Measurements from ENCODE around the gene DAB2. TPM values are rescaled to one million over a fixed set of nuclear protein-coding genes. Genes with fewer than 3 reads are reported as not detected.

Gene DAB2
- polyA plus RNA-seq, 1 experiment: 206 TPM

- peaks cover under 1% of the 10 kb centered on the region for H3K27me3 ChIP-seq (ENCODE audit: control insufficient read depth, insufficient read depth, low read length)
- no peak overlapping the region for H3K27ac ChIP-seq (ENCODE audit: low read depth, low read length)
- H3K4me3 ChIP-seq (ENCODE audit: low read depth, low read length): no peak overlapping the region
- H3K9me3 ChIP-seq (ENCODE audit: control insufficient read depth, insufficient read depth, low read length): no peaks in the 10 kb centered on the region; the same call in 1 of the 2 replicates
- DNase-seq (ENCODE audit: low read depth, low spot score): no peak
- no peak for TF ChIP-seq CTCF (IDR thresholded peaks at IDR 0.05; ENCODE audit: low read depth, low read length)
- CTCF ChIA-PET: no interaction called here
- POLR2A ChIA-PET: no interaction called here
These were observed 92.9 kb downstream of the DAB2 start for GRCh38 chr5:39331861-39332381.

- POLR2A ChIA-PET: no interaction called here
- Histone ChIP-seq H3K9me3 (ENCODE audit: control insufficient read depth, insufficient read depth, low read length) (no peaks in the 10 kb centered on the region; the same call in 1 of the 2 replicates), H3K27me3 (ENCODE audit: control insufficient read depth, insufficient read depth, low read length) (peaks cover 4% of the 10 kb centered on the region), H3K4me3 (ENCODE audit: low read depth, low read length) (no peak overlapping the region), H3K27ac (ENCODE audit: low read depth, low read length) (no peak overlapping the region)
- CTCF ChIA-PET: no interaction called here
- no peak for DNase-seq (ENCODE audit: low read depth, low spot score)
- no peak for TF ChIP-seq CTCF (IDR thresholded peaks at IDR 0.05; ENCODE audit: low read depth, low read length)
These were observed 96.0 kb downstream of the DAB2 start for GRCh38 chr5:39328731-39329130.

DNA sequence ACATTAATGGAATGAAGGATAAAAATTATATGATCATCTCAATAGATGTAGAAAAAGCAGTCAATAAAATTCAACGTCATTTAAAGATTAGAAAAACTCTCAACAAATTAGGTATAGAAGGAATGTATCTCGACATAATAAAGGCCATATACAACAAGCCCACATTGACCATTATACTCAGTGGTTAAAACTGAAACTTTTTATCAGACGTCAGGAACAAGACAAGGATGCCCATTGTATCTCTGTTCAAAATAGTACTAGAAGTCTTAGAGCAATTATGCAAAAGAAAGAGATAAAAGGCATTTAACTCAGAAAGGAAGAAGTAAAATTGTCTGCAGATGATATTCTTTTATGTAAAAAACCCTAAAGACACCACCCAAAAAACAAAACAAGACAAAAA is 101.2 kb downstream of the DAB2 start:
- no peak for TF ChIP-seq CTCF (IDR thresholded peaks at IDR 0.05; ENCODE audit: low read depth, low read length)
- Histone ChIP-seq H3K9me3 (ENCODE audit: control insufficient read depth, insufficient read depth, low read length) (no peaks in the 10 kb centered on the region), H3K4me3 (ENCODE audit: low read depth, low read length) (no peak overlapping the region), H3K27ac (ENCODE audit: low read depth, low read length) (no peak overlapping the region), H3K27me3 (ENCODE audit: control insufficient read depth, insufficient read depth, low read length) (peaks cover 4% of the 10 kb centered on the region)
- CTCF ChIA-PET: interaction anchor here (1.4 kb wide), 1 partner anchor 106 kb away, joined by 5 read pairs; no protein-coding TSS in a partner anchor
- POLR2A ChIA-PET: no interaction called here
- DNase-seq (ENCODE audit: low read depth, low spot score): no peak

Other genes with a start within 250 kb of the DAB2 start
- 0.01 TPM in 1 of 2 replicates, not detected in the other for gene FYB1, start 205.4 kb downstream of the DAB2 start, polyA plus RNA-seq (2011; rRNA removed)
- gene C9, start 60.5 kb downstream of the DAB2 start, polyA plus RNA-seq (2011; rRNA removed): 0.02 TPM in 1 of 2 replicates, not detected in the other

All from AG04450 (cell line).